HG02588 (cell line): Measurements from ENCODE around the gene FMNL1.

Experiments
- ATAC-seq: cut with Tn5 transposase; IDR thresholded peaks from one replicate; pipeline ENCODE4 v1.9.1; 2021; ENCODE audit warnings: mild to moderate bottlenecking, moderate library complexity; ENCODE audit not compliant: unreplicated experiment

FMNL1 gene

GRCh38 chr17:45255358-45255757, 33.7 kb downstream of the FMNL1 start:
- ATAC-seq = no peak

GRCh38 chr17:45256114-45256966, 34.7 kb downstream of the FMNL1 start:
- no peak for ATAC-seq

GRCh38 chr17:45257115-45257514, 35.4 kb downstream of the FMNL1 start:
- ATAC-seq = no peak

- no peak for ATAC-seq
Observed at GRCh38 chr17:45258981-45259380, 37.3 kb downstream of the FMNL1 start.

- no peak for ATAC-seq
Observed at GRCh38 chr17:45260204-45260783, 38.6 kb downstream of the FMNL1 start.

GRCh38 chr17:45261577-45262515, 40.2 kb downstream of the FMNL1 start, which contains the start of gene SPATA32:
Gene SPATA32 (minus strand): TSS chr17:45262094. CDS start chr17:45262016, 78 bp downstream.
- ATAC-seq = no peak

GRCh38 chr17:45262516-45263476, 41.1 kb downstream of the FMNL1 start:
- ATAC-seq = no peak

GRCh38 chr17:45263477-45263860, 41.8 kb downstream of the FMNL1 start:
- no peak for ATAC-seq

- ATAC-seq = no peak
Observed at GRCh38 chr17:45264430-45264829, 42.7 kb downstream of the FMNL1 start.

- no peak for ATAC-seq
Observed at GRCh38 chr17:45264988-45265387, 43.3 kb downstream of the FMNL1 start.

GRCh38 chr17:45265821-45266220, 44.1 kb downstream of the FMNL1 start:
- ATAC-seq = no peak

- no peak for ATAC-seq
Observed at GRCh38 chr17:45266372-45266926, 44.8 kb downstream of the FMNL1 start.

GRCh38 chr17:45267436-45268055, 45.9 kb downstream of the FMNL1 start:
- ATAC-seq = no peak

- ATAC-seq = no peak
Observed at GRCh38 chr17:45269912-45270311, 48.2 kb downstream of the FMNL1 start.

- ATAC-seq = no peak
Observed at GRCh38 chr17:45270828-45271418, 49.2 kb downstream of the FMNL1 start.

- ATAC-seq = no peak
Observed at GRCh38 chr17:45271603-45272002, 49.9 kb downstream of the FMNL1 start.

GRCh38 chr17:45273551-45273957, 51.9 kb downstream of the FMNL1 start:
- ATAC-seq = no peak

GRCh38 chr17:45274033-45274432, 52.3 kb downstream of the FMNL1 start:
- ATAC-seq = no peak

GRCh38 chr17:45276031-45276430, 54.3 kb downstream of the FMNL1 start:
- no peak for ATAC-seq
